Epidermal melanocyte (primary cell): ENCODE results near the gene RDH5.

Source experiments
- DNase-seq: peaks from one replicate; pipeline ENCODE4 v3.0.0; 2011; ENCODE audit warnings: low spot score; ENCODE audit not compliant: insufficient read length

RDH5 gene, protein sequence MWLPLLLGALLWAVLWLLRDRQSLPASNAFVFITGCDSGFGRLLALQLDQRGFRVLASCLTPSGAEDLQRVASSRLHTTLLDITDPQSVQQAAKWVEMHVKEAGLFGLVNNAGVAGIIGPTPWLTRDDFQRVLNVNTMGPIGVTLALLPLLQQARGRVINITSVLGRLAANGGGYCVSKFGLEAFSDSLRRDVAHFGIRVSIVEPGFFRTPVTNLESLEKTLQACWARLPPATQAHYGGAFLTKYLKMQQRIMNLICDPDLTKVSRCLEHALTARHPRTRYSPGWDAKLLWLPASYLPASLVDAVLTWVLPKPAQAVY

GRCh38 chr12:55720071-55720564, at the start of gene RDH5:
Gene RDH5 (plus strand): TSS chr12:55720393. CDS start chr12:55721185, 792 bp downstream.
- no peak for DNase-seq

GRCh38 chr12:55671746-55672145, 48.4 kb upstream of the RDH5 start:
- DNase-seq, result no peak

GRCh38 chr12:55673638-55674037, 46.6 kb upstream of the RDH5 start:
- no peak for DNase-seq

DNA sequence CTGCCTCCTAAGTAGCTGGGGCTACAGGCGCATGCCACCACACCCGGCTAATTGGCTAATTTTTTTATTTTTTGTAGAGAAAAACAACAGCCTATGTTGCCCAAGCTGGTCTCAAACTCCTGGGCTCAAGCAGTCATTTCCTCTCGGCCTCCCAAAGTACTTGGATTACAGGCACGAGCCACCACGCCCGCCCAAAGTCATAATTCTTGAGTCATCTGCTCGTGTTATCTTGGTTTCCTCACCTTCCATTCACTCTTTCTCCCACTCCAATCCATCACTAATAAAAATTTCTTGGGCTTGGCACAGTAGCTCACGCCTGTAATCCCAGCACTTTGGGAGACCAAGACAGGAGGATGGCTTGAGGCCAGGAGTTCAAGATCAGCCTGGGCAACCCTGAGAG, 44.5 kb upstream of the RDH5 start:
- DNase-seq, result no peak

- DNase-seq, result no peak
Observed at GRCh38 chr12:55676707-55677106, 43.5 kb upstream of the RDH5 start.

DNA sequence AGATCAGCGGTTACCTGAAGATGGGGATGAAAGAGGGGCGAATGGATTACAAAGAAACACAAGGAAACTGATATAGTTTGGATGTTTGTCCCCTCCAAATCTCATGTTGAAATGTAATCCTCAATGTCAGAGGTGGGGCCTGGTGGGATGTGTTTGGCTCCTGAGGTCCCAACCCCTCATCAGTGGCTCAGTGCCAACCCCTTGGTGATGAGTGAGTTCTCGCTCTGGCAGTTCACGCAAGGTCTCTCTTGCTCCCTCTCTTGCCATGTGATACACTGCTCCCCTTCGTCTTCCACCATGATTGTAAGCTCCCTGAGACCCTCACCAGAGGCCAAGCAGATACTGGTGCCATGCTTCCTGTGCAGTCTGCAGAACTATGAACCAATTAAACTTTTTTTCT, 40.5 kb upstream of the RDH5 start:
- DNase-seq, result no peak

DNA sequence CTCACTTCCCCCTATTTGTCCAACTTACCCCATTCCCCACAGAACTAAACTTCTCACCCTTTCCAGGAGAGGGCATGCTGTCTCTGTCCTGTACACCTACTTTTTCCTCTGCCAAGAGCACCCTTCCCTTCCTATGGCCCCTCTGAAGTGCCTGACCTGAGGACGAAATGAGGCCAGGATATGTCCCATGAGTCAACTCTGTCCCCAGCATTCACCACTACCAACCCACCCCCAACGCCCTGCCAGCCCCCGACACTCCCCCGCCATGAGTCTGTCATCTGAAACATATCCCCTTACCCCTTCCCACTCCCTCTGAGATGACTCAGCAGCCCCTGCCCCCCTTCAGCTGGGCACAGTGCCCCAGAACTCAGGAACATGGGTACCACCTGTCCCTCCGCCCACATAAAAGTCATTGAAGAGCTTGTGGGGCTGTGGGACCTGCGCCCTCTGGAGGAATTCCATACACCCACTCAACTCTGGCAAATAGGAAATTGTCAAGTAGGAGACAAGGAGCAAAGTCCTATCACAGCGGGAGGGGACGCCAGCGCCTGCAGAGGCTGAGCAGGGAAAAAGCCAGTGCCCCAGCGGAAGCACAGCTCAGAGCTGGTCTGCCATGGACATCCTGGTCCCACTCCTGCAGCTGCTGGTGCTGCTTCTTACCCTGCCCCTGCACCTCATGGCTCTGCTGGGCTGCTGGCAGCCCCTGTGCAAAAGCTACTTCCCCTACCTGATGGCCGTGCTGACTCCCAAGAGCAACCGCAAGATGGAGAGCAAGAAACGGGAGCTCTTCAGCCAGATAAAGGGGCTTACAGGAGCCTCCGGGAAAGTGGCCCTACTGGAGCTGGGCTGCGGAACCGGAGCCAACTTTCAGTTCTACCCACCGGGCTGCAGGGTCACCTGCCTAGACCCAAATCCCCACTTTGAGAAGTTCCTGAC, 38.8 kb upstream of the RDH5 start:
- no peak for DNase-seq

- no peak for DNase-seq
Observed at GRCh38 chr12:55682087-55682796, 38.0 kb upstream of the RDH5 start.

DNA sequence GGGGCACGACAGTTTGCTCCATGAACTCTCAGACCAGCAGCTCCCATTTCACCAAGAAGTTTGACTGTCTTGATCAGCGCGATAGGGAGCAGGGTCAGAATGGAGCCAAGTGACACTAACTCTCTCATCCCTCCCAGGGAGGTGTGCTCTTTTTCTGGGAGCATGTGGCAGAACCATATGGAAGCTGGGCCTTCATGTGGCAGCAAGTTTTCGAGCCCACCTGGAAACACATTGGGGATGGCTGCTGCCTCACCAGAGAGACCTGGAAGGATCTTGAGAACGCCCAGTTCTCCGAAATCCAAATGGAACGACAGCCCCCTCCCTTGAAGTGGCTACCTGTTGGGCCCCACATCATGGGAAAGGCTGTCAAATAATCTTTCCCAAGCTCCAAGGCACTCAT, 36.5 kb upstream of the RDH5 start:
- no peak for DNase-seq

DNA sequence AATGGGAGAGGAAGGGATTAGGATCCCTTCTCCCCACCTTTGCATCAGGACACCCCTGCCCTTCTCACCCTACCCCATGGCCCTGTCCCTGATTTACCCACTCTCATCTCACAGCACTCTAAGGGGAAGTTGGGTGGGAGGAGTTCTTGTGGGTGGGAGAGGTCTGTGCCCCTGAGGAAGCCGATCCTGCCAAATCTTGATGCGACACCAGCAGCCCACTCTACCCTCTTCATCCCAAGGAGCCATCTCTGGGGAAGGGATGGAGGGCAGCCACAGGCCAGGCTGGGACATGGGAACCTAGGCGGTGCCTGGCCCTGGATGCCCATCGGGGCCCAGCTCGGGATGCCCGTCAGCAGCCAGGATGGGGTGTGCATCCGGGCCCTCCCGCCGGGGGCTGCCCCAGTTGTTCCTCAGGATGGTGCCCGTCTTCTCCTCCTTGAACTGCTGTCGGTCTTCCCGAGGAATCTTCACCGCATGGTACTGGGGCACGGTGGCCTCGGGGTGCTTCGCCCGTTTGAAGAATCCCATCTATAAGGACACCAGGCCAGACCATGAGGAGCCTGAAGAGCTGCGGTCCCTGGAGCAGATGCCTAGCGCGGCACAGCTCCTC, 35.3 kb upstream of the RDH5 start:
- no peak for DNase-seq

- DNase-seq, result no peak
Observed at GRCh38 chr12:55685671-55686070, 34.5 kb upstream of the RDH5 start.

- DNase-seq, result no peak
Observed at GRCh38 chr12:55686366-55687010, 33.7 kb upstream of the RDH5 start.

DNA sequence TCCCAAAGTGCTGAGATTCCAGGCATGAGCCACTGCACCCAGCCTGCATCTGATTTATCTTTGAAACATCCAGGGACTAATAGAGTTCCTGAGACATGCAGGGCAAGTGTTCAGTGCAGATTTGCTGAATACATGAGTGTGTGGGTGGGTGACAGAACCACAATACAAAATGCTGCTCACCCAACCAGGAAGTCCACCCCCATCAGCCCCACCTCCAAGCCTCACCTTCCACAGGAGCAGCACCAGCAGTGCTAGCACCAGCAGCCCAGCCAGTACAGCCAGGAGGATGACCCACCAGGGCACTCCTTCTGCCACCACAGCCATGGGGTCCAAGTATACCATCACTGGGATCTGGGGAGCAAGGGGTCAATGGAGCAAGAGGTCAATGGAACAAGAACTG, 32.4 kb upstream of the RDH5 start:
- no peak for DNase-seq

DNA sequence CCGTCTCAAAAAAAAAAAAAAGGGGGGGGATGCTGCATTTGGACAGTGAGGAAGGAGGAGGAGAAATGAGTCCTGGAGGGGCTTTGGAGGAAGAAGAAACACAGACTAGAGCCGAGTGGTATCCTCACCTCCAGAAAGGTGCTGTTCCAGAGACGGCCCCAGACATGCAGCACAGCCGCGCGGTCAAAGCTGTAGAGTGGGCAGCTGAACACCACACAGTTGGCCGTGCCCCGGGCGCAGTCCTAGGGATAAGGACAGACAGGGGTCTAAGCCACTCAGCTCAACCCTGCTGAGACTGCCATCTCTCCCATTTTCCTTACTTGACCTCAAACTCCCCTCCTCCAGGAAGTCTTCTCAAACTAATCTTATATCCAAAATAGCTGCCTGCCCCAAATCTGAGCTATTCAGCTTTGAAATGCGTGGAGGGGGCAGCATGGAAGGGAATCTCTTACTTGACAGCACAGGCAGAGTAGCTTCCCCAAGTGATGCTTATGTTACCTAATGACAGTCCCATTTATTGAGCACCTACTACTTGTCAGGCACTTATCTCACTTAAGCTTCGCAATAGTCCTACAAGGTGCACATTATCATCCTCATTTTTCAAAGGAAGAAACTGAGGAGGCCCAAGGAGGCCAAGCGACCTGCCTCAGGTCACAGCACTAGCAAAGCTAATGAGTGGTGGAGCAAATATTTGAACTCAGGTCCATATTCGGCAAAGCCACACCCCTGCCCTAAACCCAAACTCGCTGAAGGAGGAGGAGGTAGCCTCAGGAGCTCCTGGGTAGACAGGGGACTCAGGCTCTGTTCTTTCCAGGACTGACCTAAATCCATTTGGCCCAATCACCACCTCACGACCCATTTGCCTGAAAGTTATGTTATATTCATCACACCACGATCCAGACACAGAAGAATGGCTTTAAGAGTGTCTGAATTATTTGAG, 31.2 kb upstream of the RDH5 start:
- DNase-seq, result no peak

- DNase-seq, result no peak
Observed at GRCh38 chr12:55692631-55693322, 27.4 kb upstream of the RDH5 start.

DNA sequence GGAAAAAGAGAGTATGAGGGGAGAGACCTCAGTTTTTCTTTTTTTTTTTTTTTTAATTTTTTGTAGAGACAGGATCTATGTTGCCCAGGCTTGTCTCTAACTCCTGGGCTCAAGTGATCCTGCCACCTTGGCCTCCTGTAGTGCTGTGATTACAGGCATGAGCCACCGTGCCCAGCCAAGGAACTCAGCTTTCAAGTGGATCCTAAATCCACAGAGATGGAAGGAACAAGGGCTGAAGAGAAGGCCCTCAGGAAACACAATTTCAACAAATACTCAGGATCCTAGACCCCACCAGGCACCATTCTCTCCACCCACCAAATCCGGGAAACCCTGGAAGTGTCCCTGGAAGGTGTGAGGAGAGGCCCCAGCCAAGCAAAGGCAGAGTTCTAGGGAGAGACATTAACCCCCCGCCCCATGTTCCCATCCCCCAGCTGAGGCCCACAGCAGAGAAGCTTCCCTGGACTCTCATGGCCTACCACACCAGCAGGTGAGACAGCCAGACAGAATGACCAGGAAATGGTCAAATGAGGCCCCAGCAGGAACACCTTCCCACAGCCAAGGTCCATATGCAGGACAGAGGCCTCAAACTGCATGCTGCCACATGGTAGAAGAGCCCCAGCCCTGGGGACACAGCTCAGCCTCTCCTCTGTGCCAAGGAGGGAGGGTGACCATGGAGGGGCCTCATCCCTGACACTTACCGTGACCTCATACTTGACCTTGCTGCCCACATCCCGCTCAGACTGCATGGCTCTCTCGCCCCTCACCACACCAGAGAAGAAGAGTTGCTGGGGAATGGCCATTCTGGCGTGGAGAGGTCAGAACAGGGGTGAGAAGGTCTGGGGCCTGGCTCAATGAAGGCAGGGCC, 26.6 kb upstream of the RDH5 start:
- no peak for DNase-seq

- no peak for DNase-seq
Observed at GRCh38 chr12:55694188-55694515, 26.0 kb upstream of the RDH5 start.

- no peak for DNase-seq
Observed at GRCh38 chr12:55694651-55695050, 25.5 kb upstream of the RDH5 start.
